ENCODE results near the gene SUV39H2.
"Not testable (repeated sequence)": the region's sequence is repeated elsewhere in the genome, so short reads cannot be mapped to it uniquely, and the experiment has no call there.

Gene SUV39H2

GRCh38 chr10:14875941-14876340, 2.7 kb upstream of the SUV39H2 start:
- no peak for DNase-seq

GRCh38 chr10:14876764-14877163, 1.9 kb upstream of the SUV39H2 start:
- DNase-seq: no peak

DNA sequence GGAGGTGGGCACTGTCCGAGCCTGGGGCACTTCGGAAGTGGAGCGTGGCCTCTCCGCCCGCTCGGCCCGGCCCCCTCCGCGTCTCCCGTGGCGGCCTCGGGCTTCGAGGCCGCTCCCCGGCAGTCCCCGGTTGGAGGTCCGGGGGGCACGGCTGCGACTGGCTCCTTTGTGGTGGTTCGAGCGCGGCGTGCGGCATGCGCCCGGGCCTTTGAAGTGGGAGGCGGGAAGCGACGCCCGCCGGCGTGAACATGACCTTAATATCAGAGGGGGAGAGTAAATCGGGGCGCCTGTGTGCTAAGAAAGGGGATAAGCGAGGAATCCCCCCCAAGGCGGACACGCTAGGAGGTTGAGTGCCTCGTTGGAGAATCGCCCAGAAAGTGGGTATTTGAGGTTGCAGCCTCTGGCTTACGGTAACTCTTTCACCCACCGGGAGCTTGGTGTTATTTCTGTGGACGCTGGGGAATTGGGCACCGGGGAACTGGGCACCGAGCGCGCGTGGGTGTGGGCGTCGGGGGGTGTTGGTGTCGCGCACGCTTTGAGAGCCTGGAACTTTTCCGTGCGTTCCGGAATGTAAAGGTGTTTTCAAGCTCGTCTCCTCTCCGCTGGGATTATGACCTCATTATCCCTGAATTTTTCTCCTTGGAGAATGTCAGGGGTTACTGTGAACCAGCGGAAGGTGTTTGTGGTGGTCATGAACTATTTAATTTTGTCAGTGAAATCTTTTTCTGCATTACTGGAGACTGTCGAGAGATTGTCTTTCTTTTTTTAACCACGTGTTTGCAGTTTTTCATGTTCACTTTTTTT, 660 bp downstream of the SUV39H2 start:
- peak; percentile 13 for DNase-seq

DNA sequence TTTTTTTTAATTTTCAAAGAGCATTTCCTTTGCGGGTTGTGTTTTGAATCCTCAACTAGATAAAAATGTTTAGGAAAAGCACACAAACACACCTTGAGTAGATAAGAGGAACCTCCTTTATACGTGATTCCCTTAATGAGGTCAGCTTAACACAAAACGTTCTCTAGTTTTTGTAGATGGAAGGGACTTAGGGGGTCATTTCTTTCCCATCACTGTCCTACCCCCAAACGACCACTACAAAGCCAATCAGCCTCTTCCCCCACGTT, 1.2 kb downstream of the SUV39H2 start:
- DNase-seq: no peak

GRCh38 chr10:14880229-14880628, 1.6 kb downstream of the SUV39H2 start:
- DNase-seq: no peak

GRCh38 chr10:14884082-14884481, 5.4 kb downstream of the SUV39H2 start:
- no peak for DNase-seq

- DNase-seq: no peak
These were observed 10.7 kb downstream of the SUV39H2 start for GRCh38 chr10:14889318-14889717.

- no peak for DNase-seq
These were observed 12.5 kb downstream of the SUV39H2 start for GRCh38 chr10:14891151-14891550.

- no peak for DNase-seq
These were observed 25.7 kb downstream of the SUV39H2 start for GRCh38 chr10:14904316-14904732.

GRCh38 chr10:14904864-14905263, 26.2 kb downstream of the SUV39H2 start:
- DNase-seq: no peak

DNA sequence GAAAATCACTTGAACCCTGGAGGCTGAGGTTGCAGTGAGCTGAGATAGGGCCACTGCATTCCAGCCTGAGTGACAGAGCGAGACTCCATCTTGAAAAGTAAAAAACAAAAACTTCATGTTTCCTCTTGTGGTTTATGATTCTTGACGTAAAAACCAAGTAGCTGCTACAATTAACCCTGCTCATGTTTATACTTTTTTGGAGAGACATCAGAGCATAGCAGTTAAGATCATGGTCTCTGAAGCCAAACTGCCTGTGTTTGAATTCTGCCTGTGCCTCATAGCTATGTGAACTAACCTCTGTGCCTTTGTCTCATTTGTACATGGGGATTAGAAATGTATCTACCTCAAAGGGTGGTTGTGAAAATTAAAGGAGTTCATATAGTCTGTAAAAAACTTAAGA, 27.2 kb downstream of the SUV39H2 start:
- no peak for DNase-seq

GRCh38 chr10:14906765-14907164, 28.1 kb downstream of the SUV39H2 start:
- DNase-seq: no peak

- DNase-seq: not testable (repeated sequence)
These were observed 28.9 kb downstream of the SUV39H2 start for GRCh38 chr10:14907591-14907990.

GRCh38 chr10:14909101-14909500, 30.4 kb downstream of the SUV39H2 start:
- DNase-seq: no peak

GRCh38 chr10:14910953-14911352, 32.3 kb downstream of the SUV39H2 start:
- no peak for DNase-seq

DNA sequence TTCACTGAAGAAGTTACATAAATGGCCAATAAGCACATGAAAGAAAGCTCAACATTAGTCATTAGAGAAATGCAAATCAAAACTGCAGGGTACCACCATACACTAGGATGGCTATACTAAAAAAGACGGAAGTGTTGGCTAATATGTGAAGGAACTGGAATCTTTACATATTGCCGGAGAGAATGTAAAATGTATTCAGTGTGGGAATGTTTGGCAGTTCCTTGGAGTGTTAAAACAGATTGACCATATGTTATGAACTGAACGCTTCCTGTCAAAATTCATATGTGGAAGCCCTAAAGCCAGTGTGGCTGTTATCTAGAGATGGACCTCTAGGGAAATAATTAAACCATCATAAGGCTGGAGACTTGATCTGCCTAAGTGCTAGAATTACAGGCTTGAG, 33.1 kb downstream of the SUV39H2 start:
- no peak for DNase-seq

- DNase-seq: no peak
These were observed 37.9 kb downstream of the SUV39H2 start for GRCh38 chr10:14916600-14916999.

- no peak for DNase-seq
These were observed 39.2 kb downstream of the SUV39H2 start for GRCh38 chr10:14917827-14918226.

DNA sequence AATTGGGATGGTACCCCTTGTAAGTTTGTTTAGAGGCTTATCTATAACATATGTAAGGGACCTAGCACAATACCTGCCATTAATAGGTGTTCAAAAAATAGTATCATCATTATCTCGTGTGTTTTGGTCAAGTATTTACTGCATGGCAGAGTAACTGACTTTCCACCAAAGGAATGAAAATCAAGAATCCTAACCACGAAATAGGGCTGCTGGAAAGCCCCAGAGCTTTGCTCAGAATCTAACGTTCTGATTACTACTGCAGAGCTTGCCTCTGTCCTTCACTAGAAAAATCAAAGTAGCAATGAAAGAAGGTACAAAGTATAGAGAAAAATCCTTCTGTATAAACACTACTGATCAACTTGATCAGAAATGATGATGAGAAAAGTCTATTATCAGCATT, 40.3 kb downstream of the SUV39H2 start:
- DNase-seq: no peak

GRCh38 chr10:14924013-14924412, 45.3 kb downstream of the SUV39H2 start:
- DNase-seq: no peak

DNA sequence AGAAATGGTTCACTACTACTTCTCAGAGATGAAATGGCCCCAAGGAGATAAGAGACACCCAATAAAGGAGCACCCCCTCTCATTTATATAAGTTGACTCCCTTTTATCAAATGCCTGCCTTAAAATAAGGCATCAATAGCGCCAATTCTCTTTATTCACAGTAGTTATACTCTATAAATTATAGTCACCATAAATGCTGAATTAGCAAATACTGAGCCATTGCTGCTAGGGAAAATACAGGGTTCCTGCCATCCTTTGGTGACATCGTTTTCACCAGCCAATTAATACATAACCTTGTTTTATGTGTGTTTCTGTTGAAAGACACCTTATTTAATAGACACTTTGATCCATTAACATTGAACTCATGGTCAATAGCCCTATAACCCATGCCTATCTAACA, 46.6 kb downstream of the SUV39H2 start:
- DNase-seq: no peak

DNA sequence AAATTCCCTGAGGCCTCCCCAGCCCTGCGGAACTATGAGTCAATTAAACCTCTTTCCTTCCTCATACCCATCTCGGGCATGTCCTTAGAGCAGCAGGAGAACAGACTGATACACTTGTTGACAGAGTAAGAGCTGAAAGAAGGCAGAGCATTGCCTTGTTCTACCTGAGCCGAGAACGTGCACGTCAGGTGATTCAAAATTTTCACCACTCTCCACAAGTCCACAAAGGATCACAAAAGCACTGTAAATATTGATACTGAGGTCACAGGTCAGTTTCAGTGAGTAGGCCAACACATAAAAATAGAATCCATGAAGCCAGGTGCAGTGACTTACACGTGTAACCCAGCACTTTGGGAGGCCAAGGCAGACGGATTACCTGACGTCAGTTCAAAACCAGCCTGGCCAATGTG, 47.4 kb downstream of the SUV39H2 start:
- DNase-seq: no peak

DNA sequence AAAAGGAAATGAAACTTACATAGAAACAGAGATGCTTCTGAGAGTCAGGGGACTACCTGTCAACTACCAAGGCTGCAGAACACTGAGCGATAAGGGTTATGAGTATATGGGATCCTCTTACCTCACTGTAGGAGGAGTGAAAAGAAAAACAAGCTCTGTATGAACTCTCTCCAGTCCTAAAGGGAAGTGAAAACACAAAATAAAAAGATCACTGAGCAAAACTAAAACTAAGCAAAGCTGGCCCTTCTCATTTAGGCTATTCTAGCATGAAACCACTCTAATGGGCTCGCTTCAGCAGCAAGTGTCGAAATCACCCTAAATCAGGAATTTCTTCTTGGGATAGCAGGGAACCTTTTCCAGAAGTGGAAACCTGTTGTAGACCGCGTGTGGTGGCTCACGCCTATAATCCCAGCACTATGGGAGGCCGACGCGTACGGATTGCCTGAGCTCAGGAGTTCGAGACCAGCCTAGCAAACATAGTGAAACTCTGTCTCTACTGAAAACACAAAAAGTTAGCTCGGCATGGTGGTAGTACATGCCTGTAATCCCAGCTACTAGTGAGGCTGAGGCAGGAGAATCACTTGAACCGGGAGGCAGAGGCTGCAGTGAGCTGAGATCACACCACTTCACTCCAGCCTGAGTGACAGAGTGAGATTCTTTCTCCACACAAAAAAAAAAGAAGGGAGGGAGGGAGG, 48.2 kb downstream of the SUV39H2 start:
- DNase-seq: no peak

DNA sequence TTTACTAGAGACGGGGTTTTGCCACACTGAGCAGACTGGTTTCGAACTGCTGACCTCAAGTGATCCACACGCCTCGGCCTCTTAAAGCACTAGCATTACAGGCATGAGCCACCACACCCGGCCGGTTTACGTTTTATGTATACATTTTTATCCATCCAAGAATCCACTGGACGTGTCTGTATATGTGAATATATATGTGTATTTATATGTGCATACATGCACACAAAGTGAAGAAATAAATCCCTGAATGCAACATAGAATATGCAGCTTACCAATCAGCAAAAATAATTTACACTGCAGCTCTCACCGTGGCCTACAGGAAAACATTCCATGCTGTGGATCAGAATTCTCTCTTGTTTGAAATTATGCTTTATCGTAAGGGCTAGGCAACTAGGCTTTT, 51.9 kb downstream of the SUV39H2 start:
- no peak for DNase-seq

DNA sequence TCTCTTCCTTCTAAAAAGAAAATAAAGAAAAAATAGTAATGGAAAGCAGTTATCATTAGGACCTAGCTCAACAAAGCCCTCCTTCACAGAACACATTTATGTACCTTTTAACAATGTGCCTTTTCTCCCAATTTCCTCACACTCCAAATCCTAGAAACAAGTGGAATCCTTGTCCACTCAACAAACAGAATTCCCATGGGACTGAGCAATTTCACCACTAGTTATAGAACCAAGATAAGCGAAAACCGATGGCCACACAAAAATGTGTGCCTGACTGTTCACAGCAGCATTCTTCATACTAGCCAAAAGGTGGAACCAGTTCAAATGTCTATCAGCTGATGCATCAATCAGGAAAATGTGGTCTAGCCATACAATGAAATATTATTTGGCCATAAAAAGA, 57.9 kb downstream of the SUV39H2 start:
- no peak for DNase-seq

Measured in NCI-H510A treated with DMSO at 0.1 percent for 48 hours (cell line).